H1 (cell line): ENCODE measurements around the gene MMP24OS. TPM values are rescaled to one million over a fixed set of nuclear protein-coding genes. Genes with fewer than 3 reads are reported as not detected.

Experiments
- CTCF ChIA-PET: fragments of 300-600 bp; sonication (Branson Sonifier 250); formaldehyde crosslinking; loops from one replicate; lab custom pipeline; 2021; ENCODE audit not compliant: partially characterized antibody; lab: Charles Lee
- POLR2A ChIA-PET: fragments of 300-600 bp; sonication (Branson Sonifier 250); formaldehyde crosslinking; loops from one replicate; lab custom pipeline; 2021; ENCODE audit warnings: inconsistent platforms; ENCODE audit not compliant: partially characterized antibody; lab: Charles Lee
- DNase-seq, 2 experiments: peaks; one replicate each; pipeline versions ENCODE4 v3.0.0 to v3.0.0-alpha.2; 2010 to 2022; ENCODE audit warnings: low spot score in 2 of 2, low read depth in 1 of 2, mixed read lengths in 1 of 2
- FAIRE-seq: peaks from 2 replicates; lab custom pipeline; 2011; peaks lifted over from hg19 to GRCh38; lab: Jason Lieb, UNC
- H2AFZ ChIP-seq: 2 replicates; pipeline ENCODE4 v1.8.1; 2012; ENCODE audit warnings: low read length, inconsistent platforms
- H2AK5ac ChIP-seq: 2 replicates; pipeline ENCODE4 v1.6.1; 2013; ENCODE audit warnings: low read depth, low read length
- H2BK120ac ChIP-seq: replicated peaks from 2 replicates; pipeline ENCODE3; 2013; ENCODE audit warnings: low read depth, low read length, inconsistent platforms
- H2BK12ac ChIP-seq: 2 replicates; pipeline ENCODE4 v1.6.1; 2013; ENCODE audit warnings: low read depth, low read length
- H2BK15ac ChIP-seq: 2 replicates; pipeline ENCODE4 v1.6.1; 2013; ENCODE audit warnings: low read length
- H2BK20ac ChIP-seq: 2 replicates; pipeline ENCODE4 v1.6.1; 2013; ENCODE audit warnings: low read length
- H2BK5ac ChIP-seq: 2 replicates; pipeline ENCODE4 v1.6.1; 2013; ENCODE audit warnings: low read depth, low read length
- H3K14ac ChIP-seq: 2 replicates; pipeline ENCODE4 v1.6.1; 2013; ENCODE audit warnings: inconsistent platforms; ENCODE audit not compliant: insufficient read length
- H3K18ac ChIP-seq: 2 replicates; pipeline ENCODE4 v1.6.1; 2013; ENCODE audit warnings: low read length; ENCODE audit errors: extremely low read depth
- H3K23ac ChIP-seq: 2 replicates; pipeline ENCODE4 v1.6.1; 2013; ENCODE audit warnings: inconsistent platforms; ENCODE audit not compliant: insufficient read length
- H3K23me2 ChIP-seq: 2 replicates; pipeline ENCODE4 v1.6.1; 2013; ENCODE audit warnings: low read depth, low read length
- H3K27ac ChIP-seq: 2 replicates; pipeline ENCODE4 v1.6.1; 2011; ENCODE audit warnings: low read depth, low read length, inconsistent platforms
- H3K27me3 ChIP-seq, 4 experiments: replicated peaks in 1 of 4; 1 replicate in 1 of 4; 2 replicates in 3 of 4; pipeline versions ENCODE4 v1.6.1 to v1.8.1; 2011 to 2013; ENCODE audit warnings: low read length in 3 of 4, mild to moderate bottlenecking in 3 of 4, inconsistent platforms in 2 of 4, mixed read lengths in 2 of 4, moderate library complexity in 1 of 4; ENCODE audit not compliant: control insufficient read depth in 3 of 4, insufficient read depth in 3 of 4; ENCODE audit errors: extremely low read depth in 1 of 4
- H3K36me3 ChIP-seq, 4 experiments: 2 replicates each; pipeline versions ENCODE4 v1.6.1 to v1.8.1; 2011 to 2013; ENCODE audit warnings: mild to moderate bottlenecking in 4 of 4, low read length in 3 of 4, moderate library complexity in 2 of 4, control low read depth in 1 of 4, inconsistent platforms in 1 of 4; ENCODE audit not compliant: insufficient read depth in 4 of 4, control insufficient read depth in 2 of 4
- H3K4ac ChIP-seq: replicated peaks from 2 replicates; pipeline ENCODE3; 2013; ENCODE audit warnings: low read length, low read depth, mixed read lengths, inconsistent platforms; ENCODE audit not compliant: insufficient read length
- H3K4me1 ChIP-seq, 4 experiments: replicated peaks in 1 of 4; 1 replicate in 1 of 4; 2 replicates in 3 of 4; pipeline versions ENCODE4 v1.6.1 to v1.8.1; 2011 to 2013; ENCODE audit warnings: low read length in 3 of 4, inconsistent platforms in 2 of 4, mixed read lengths in 1 of 4; ENCODE audit not compliant: insufficient read depth in 4 of 4, control insufficient read depth in 3 of 4
- H3K4me2 ChIP-seq, 2 experiments: 2 replicates each; pipeline versions ENCODE4 v1.6.1 to v1.8.1; 2011 to 2013; ENCODE audit warnings: low read depth in 2 of 2, low read length in 2 of 2, control low read depth in 1 of 2, inconsistent platforms in 1 of 2, mild to moderate bottlenecking in 1 of 2; ENCODE audit not compliant: insufficient read depth in 1 of 2
- H3K4me3 ChIP-seq, 4 experiments: fragments of 200-600, 300-600 bp in 1 of 4; sonication (generic), shearing (Covaris generic), sonication (Bioruptor Twin) in 1 of 4; 2 replicates each; pipeline versions ENCODE4 v1.5.1 to v1.8.1; 2011 to 2016; ENCODE audit warnings: low read length in 4 of 4, low read depth in 3 of 4, control low read depth in 2 of 4, inconsistent platforms in 2 of 4, mild to moderate bottlenecking in 2 of 4, mixed read lengths in 1 of 4, moderate library complexity in 1 of 4; ENCODE audit not compliant: insufficient read depth in 2 of 4; ENCODE audit errors: extremely low read depth in 1 of 4
- H3K56ac ChIP-seq: replicated peaks from 2 replicates; pipeline ENCODE3; 2013; ENCODE audit warnings: low read depth, mild to moderate bottlenecking, mixed read lengths, low read length, inconsistent platforms; ENCODE audit not compliant: insufficient read length
- H3K79me1 ChIP-seq: 2 replicates; pipeline ENCODE4 v1.6.1; 2013; ENCODE audit warnings: low read depth, low read length, control low read depth
- H3K79me2 ChIP-seq, 2 experiments: 2 replicates each; pipeline versions ENCODE4 v1.6.1 to v1.8.1; 2012 to 2013; ENCODE audit warnings: low read length in 2 of 2, mild to moderate bottlenecking in 2 of 2, inconsistent platforms in 1 of 2; ENCODE audit not compliant: insufficient read depth in 2 of 2, control insufficient read depth in 1 of 2
- H3K9ac ChIP-seq, 4 experiments: replicated peaks in 1 of 4; 1 replicate in 1 of 4; 2 replicates in 3 of 4; pipeline versions ENCODE4 v1.6.1 to v1.8.1; 2011 to 2013; ENCODE audit warnings: low read depth in 3 of 4, low read length in 3 of 4, control low read depth in 2 of 4, mild to moderate bottlenecking in 2 of 4, moderate library complexity in 2 of 4, inconsistent platforms in 1 of 4; ENCODE audit errors: extremely low read depth in 1 of 4
- H3K9me3 ChIP-seq, 2 experiments: 2 replicates each; pipeline versions ENCODE4 v1.6.1 to v1.8.1; 2012 to 2013; ENCODE audit warnings: mild to moderate bottlenecking in 2 of 2, moderate library complexity in 2 of 2, control low read depth in 1 of 2, inconsistent platforms in 1 of 2, low read depth in 1 of 2, low read length in 1 of 2, mixed read lengths in 1 of 2; ENCODE audit not compliant: insufficient read depth in 2 of 2
- H4K20me1 ChIP-seq, 2 experiments: replicated peaks in 1 of 2; 2 replicates each; pipeline versions ENCODE3 to v1.8.1; 2011 to 2013; ENCODE audit warnings: inconsistent platforms in 2 of 2, low read length in 2 of 2, mild to moderate bottlenecking in 1 of 2; ENCODE audit not compliant: insufficient read depth in 2 of 2, control insufficient read depth in 1 of 2
- H4K5ac ChIP-seq: 2 replicates; pipeline ENCODE4 v1.6.1; 2013; ENCODE audit warnings: low read length, low read depth, mixed read lengths, inconsistent platforms; ENCODE audit not compliant: insufficient read length
- H4K8ac ChIP-seq: 2 replicates; pipeline ENCODE4 v1.8.0; 2013; ENCODE audit warnings: mild to moderate bottlenecking, moderate library complexity, low read length, inconsistent platforms; ENCODE audit not compliant: insufficient read depth; ENCODE audit errors: extremely low read depth
- H4K91ac ChIP-seq: replicated peaks from 2 replicates; pipeline ENCODE3; 2013; ENCODE audit warnings: low read length, mixed read lengths, inconsistent platforms; ENCODE audit not compliant: insufficient read length
- BCL11A ChIP-seq, 2 experiments: IDR thresholded peaks; one replicate each; pipeline ENCODE4 v1.6.1; 2011; ENCODE audit warnings: low read depth in 2 of 2, low read length in 2 of 2, mild to moderate bottlenecking in 2 of 2
- CEBPB ChIP-seq: IDR thresholded peaks from 2 replicates; pipeline ENCODE4 v1.6.1; 2012; ENCODE audit warnings: low read depth, low read length
- EGR1 ChIP-seq: IDR thresholded peaks from 2 replicates; pipeline ENCODE4 v1.6.1; 2011; ENCODE audit warnings: low read depth, low read length, borderline replicate concordance
- GTF2F1 ChIP-seq: IDR thresholded peaks from 2 replicates; pipeline ENCODE4 v1.6.1; 2012; ENCODE audit warnings: low read depth, low read length, improper control_type of control experiment, borderline replicate concordance
- JUN ChIP-seq: IDR thresholded peaks from 2 replicates; pipeline ENCODE4 v1.6.1; 2011; ENCODE audit warnings: low read depth, mild to moderate bottlenecking, improper control_type of control experiment, low read length
- JUND ChIP-seq: IDR thresholded peaks from 2 replicates; pipeline ENCODE4 v1.6.1; 2011; ENCODE audit warnings: mild to moderate bottlenecking, improper control_type of control experiment, low read length
- KDM5A ChIP-seq: fragments of 200-600 bp; IDR thresholded peaks from 2 replicates; pipeline ENCODE4 v1.7.1; 2012; ENCODE audit warnings: mild to moderate bottlenecking, low read length, inconsistent platforms, mixed read lengths
- MAFK ChIP-seq: IDR thresholded peaks from 2 replicates; pipeline ENCODE4 v1.6.1; 2012; ENCODE audit warnings: low read depth, mild to moderate bottlenecking, improper control_type of control experiment, low read length
- SIX5 ChIP-seq: IDR thresholded peaks from 2 replicates; pipeline ENCODE4 v1.6.1; 2011; ENCODE audit warnings: mild to moderate bottlenecking, low read depth, low read length
- TCF12 ChIP-seq: IDR thresholded peaks from 2 replicates; pipeline ENCODE4 v1.6.1; 2011; ENCODE audit warnings: low read depth, mild to moderate bottlenecking, low read length
- ZNF274 ChIP-seq: IDR thresholded peaks from 2 replicates; pipeline ENCODE4 v1.7.0; 2012; ENCODE audit warnings: low read length, borderline replicate concordance; ENCODE audit errors: extremely low read depth
- WGBS, 2 experiments: shearing (Covaris generic) in 1 of 2; methylation state at CpG; one replicate each; pipeline versions ENCODE4 v1.1.6 to v1.1.7; 2013 to 2015; ENCODE audit warnings: low lambda C conversion rate in 2 of 2, mixed read lengths in 2 of 2, inconsistent platforms in 1 of 2, low coverage in 1 of 2, missing lambda C conversion rate in 1 of 2; ENCODE audit not compliant: insufficient replicate concordance in 2 of 2, insufficient coverage in 1 of 2, insufficient read length in 1 of 2; ENCODE audit errors: extremely low coverage in 1 of 2, missing lambda C conversion rate in 1 of 2; 5-methylcytosine and 5-hydroxymethylcytosine counted together
- polyA plus RNA-seq, 7 experiments: library from polyadenylated mRNA; depleted of rRNA in 3 of 7; stranded (reverse) in 5 of 7; unstranded in 2 of 7; fragments of >200 nt in 5 of 7; fragments of 200-250 nt in 2 of 7; gene quantifications; 1 replicate in 5 of 7; 2 replicates in 1 of 7; 4 replicates in 1 of 7; pipeline versions ENCODE4 v1.2.1 to v1.2.3, GENCODE V29; 2011 to 2013; ENCODE audit warnings: missing spikeins in 2 of 7, mixed read lengths in 2 of 7
- total RNA-seq: library from RNA; stranded (reverse); fragmentation: NEBNext Ultra II Directional; extraction: Animal tissue kit (Norgen Biotek cat#: 25700); gene quantifications from 2 replicates; pipeline ENCODE4 v1.2.1, GENCODE V29; 2021

The MMP24OS gene
- total and polyA plus RNA-seq, 2 of the 8 experiments (the other 6 are each of a cell fraction or from before 2014, with no cell fraction given) = 19.0 to 21.3 TPM

DNA sequence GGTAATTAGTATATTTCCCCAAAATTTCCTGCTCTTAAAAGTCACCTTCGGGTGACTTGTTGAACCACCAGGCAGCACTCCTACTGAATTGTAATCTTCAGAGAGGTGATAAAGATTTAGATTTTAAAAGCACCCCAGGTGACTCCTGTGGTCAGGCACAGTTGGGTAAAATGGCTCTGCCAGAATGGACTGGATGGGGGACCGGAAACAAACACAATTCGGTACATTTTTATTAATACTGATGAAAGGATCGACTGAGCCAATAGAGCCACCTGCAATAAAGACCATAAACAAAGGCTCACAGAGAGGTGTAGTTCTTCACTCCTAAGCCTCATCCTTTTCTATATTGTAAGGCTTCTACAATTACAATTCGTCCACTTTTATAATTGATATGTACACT, 33.9 kb upstream of the MMP24OS start:
- H2BK120ac ChIP-seq = no peak overlapping the region
- H2BK5ac ChIP-seq = no peak overlapping the region
- H3K27ac ChIP-seq = no peak overlapping the region
- no peak overlapping the region for H3K14ac ChIP-seq
- no peak overlapping the region for H2AFZ ChIP-seq
- no peak overlapping the region for H2AK5ac ChIP-seq
- H3K23me2 ChIP-seq = no peaks in the 10 kb centered on the region
- no peaks in the 10 kb centered on the region for H3K27me3 ChIP-seq
- H3K4ac ChIP-seq = no peak overlapping the region
- no peak for TF ChIP-seq EGR1
- TF ChIP-seq MAFK = no peak
- no peak for TF ChIP-seq TCF12
- no peak for TF ChIP-seq JUND
- TF ChIP-seq ZNF274 = no peak
- no peak for TF ChIP-seq CEBPB
- TF ChIP-seq BCL11A (IDR thresholded peaks at IDR 0.05; ENCODE audit: low read depth in 2 of 2, low read length in 2 of 2) = no peak
- no peak for TF ChIP-seq SIX5
- no peak for TF ChIP-seq KDM5A
- TF ChIP-seq JUN = no peak
- no peak for TF ChIP-seq GTF2F1
- H3K79me1 ChIP-seq = no peaks in the 10 kb centered on the region; the same call in 1 of the 2 replicates
- peaks cover 0 to 8% (median 6%) of the 10 kb centered on the region in 4 experiments; a peak in 4 of 7 replicates for H3K4me1 ChIP-seq
- H3K9me3 ChIP-seq = no peaks in the 10 kb centered on the region
- no peak overlapping the region for H3K56ac ChIP-seq
- H2BK15ac ChIP-seq = no peak overlapping the region
- WGBS, 2 experiments = 86% methylated on average over 5 of the region's 5 CpGs; no CpG with 5 or more reads in 1 of the 2 experiments
- H2BK12ac ChIP-seq = no peak overlapping the region
- H3K4me2 ChIP-seq = no peak overlapping the region
- H3K9ac ChIP-seq = no peak overlapping the region
- DNase-seq (no peak), FAIRE-seq (no peak)
- CTCF ChIA-PET = interaction anchor here (1.1 to 1.7 kb wide), 2 partner anchors 10 to 21 kb away, joined by 3 to 5 read pairs; no protein-coding TSS in a partner anchor
- no peak overlapping the region for H3K4me3 ChIP-seq
- POLR2A ChIA-PET = interaction anchor here (1.0 to 1.1 kb wide), 2 partner anchors 8 to 30 kb away, joined by 3 to 4 read pairs; no protein-coding TSS in a partner anchor
- no peak overlapping the region for H4K91ac ChIP-seq
- H3K23ac ChIP-seq = no peak overlapping the region
- H4K8ac ChIP-seq = no peak overlapping the region
- H3K79me2 ChIP-seq = no peaks in the 10 kb centered on the region
- H3K36me3 ChIP-seq = peaks cover 0 to 4% (median 0%) of the 10 kb centered on the region in 4 experiments; a peak in 1 of 8 replicates
- no peak overlapping the region for H4K5ac ChIP-seq
- H3K18ac ChIP-seq = no peak overlapping the region
- H2BK20ac ChIP-seq = no peak overlapping the region
- H4K20me1 ChIP-seq = no peaks in the 10 kb centered on the region
